Sigmoid colon (tissue), 4 donors: ENCODE measurements around the gene PLEKHA8.

Source experiments
- EP300 ChIP-seq, 4 donors: sonication (generic); formaldehyde crosslinking; IDR thresholded peaks; one replicate each; pipeline ENCODE4 v1.6.1; 2017; ENCODE audit warnings: antibody characterized with exemption in 4 of 4
- POLR2A ChIP-seq, 2 donors: fragments of 450-650 bp; IDR thresholded peaks; one replicate each; pipeline ENCODE4 v1.6.1; 2016; ENCODE audit warnings: antibody characterized with exemption in 2 of 2, mild to moderate bottlenecking in 2 of 2, moderate library complexity in 2 of 2
- POLR2AphosphoS5 ChIP-seq, 4 donors: sonication (generic); formaldehyde crosslinking; IDR thresholded peaks; one replicate each; pipeline ENCODE4 v1.6.1; 2017; ENCODE audit warnings: antibody characterized with exemption in 4 of 4
- TF ChIP-seq, protein P1 (sequence below), 4 experiments: fragments of 450-650 bp in 3 of 4; fragments of 200-600 bp in 1 of 4; IDR thresholded peaks; one replicate each; pipeline ENCODE4 v1.5.1; 2016 to 2019; ENCODE audit warnings: antibody characterized with exemption in 4 of 4, mild to moderate bottlenecking in 3 of 4, moderate library complexity in 2 of 4

DNA sequence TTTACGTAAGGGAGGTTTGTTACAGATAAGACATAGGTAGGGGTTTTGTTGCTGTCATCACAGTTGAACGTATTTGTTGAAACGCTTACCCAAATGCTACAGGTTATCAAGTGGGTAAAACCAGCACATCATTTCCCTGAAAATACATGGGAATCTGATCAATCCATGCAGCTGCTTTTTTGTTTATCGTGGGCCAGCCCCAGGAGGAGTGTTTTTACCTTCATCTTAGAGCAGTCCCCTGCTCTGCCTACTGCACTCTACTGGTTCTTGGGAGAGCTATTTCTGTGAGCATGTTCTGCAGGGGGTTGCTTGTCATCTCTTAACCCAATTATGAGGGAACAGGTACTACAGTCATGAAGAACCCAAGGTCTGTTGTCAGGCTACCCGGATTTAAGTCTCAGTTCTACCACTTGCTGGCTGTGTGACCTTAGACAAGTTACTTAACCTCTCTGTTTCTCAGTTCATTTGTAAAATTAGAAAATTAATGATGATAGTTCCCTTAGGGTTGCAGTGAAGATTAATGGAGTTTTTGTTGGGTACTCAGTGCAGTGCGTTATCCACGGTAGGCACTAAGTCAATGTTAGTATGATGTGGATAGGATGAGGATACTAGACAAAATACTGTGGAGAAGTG lies 121.5 kb downstream of the PLEKHA8 start:
- TF ChIP-seq EP300 (IDR thresholded peaks at IDR 0.05) (no peak), POLR2A (IDR thresholded peaks at IDR 0.05) (no peak), POLR2AphosphoS5 (IDR thresholded peaks at IDR 0.05) (no peak)
- TF ChIP-seq, protein P1, sequence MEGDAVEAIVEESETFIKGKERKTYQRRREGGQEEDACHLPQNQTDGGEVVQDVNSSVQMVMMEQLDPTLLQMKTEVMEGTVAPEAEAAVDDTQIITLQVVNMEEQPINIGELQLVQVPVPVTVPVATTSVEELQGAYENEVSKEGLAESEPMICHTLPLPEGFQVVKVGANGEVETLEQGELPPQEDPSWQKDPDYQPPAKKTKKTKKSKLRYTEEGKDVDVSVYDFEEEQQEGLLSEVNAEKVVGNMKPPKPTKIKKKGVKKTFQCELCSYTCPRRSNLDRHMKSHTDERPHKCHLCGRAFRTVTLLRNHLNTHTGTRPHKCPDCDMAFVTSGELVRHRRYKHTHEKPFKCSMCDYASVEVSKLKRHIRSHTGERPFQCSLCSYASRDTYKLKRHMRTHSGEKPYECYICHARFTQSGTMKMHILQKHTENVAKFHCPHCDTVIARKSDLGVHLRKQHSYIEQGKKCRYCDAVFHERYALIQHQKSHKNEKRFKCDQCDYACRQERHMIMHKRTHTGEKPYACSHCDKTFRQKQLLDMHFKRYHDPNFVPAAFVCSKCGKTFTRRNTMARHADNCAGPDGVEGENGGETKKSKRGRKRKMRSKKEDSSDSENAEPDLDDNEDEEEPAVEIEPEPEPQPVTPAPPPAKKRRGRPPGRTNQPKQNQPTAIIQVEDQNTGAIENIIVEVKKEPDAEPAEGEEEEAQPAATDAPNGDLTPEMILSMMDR (IDR thresholded peaks at IDR 0.05): no peak
